Epithelial cell of proximal tubule (primary cell): ENCODE results near the gene DTNBP1. TPM values are rescaled to one million over a fixed set of nuclear protein-coding genes. Genes with fewer than 3 reads are reported as not detected.

Source experiments
- DNase-seq: peaks from one replicate; pipeline ENCODE4 v3.0.0-alpha.2; 2011; ENCODE audit warnings: low read depth
- H3K4me3 ChIP-seq: 2 replicates; pipeline ENCODE4 v1.5.1; 2011; ENCODE audit warnings: low read depth, mild to moderate bottlenecking, low read length
- total RNA-seq: library from RNA; depleted of rRNA; stranded (reverse); fragments of >200 nt; gene quantifications from 2 replicates; pipeline ENCODE4 v1.2.3, GENCODE V29; 2015
- TF ChIP-seq, protein P1 (sequence below): conservative IDR thresholded peaks from 2 replicates; pipeline ENCODE4 v1.5.1; 2012; ENCODE audit warnings: low read depth, mild to moderate bottlenecking, low read length

Gene DTNBP1
- total RNA-seq, 1 donor from 2014 or later = 6.3 TPM

DNA sequence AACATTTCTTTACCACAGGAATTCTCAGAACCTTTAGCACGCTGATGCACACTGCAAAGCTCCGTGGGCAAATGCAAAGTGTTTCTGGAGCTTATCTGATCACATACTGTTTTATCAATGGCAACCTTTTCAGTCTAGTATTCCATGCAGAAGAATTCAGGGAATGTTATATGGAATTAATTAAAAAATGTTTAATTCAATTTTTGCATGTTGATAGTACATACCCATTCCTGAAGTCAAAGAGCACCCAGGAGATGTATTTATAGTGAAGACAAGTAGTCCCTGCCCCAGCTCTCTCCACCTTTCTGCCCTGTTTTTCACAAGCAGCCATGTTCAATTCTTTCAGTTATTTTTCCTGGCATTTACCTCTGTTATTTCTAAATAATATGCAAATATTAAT is 55.2 kb downstream of the DTNBP1 start:
- TF ChIP-seq, protein P1, sequence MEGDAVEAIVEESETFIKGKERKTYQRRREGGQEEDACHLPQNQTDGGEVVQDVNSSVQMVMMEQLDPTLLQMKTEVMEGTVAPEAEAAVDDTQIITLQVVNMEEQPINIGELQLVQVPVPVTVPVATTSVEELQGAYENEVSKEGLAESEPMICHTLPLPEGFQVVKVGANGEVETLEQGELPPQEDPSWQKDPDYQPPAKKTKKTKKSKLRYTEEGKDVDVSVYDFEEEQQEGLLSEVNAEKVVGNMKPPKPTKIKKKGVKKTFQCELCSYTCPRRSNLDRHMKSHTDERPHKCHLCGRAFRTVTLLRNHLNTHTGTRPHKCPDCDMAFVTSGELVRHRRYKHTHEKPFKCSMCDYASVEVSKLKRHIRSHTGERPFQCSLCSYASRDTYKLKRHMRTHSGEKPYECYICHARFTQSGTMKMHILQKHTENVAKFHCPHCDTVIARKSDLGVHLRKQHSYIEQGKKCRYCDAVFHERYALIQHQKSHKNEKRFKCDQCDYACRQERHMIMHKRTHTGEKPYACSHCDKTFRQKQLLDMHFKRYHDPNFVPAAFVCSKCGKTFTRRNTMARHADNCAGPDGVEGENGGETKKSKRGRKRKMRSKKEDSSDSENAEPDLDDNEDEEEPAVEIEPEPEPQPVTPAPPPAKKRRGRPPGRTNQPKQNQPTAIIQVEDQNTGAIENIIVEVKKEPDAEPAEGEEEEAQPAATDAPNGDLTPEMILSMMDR = no peak
- H3K4me3 ChIP-seq = no peak overlapping the region
- DNase-seq = no peak

DNA sequence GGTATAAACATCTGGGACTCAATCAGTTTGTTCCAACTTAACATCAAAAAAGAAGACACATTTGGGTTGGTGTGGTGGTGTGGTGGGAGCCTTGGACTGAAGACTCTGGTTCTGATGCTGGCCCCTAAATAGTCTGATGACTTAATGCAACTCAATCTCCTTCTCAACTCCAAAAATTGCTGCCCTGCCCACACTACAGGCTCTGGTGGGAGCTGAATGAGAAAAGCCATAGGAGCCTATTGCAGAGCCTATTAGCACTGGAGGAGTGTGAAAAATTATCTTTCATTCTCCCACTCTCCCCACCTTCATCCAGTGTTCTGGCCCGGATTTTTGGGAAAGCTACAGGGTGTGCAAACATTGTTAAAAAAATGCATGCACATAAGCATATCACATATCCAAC is 56.5 kb downstream of the DTNBP1 start:
- TF ChIP-seq, protein P1 = no peak
- no peak for DNase-seq
- no peak overlapping the region for H3K4me3 ChIP-seq

DNA sequence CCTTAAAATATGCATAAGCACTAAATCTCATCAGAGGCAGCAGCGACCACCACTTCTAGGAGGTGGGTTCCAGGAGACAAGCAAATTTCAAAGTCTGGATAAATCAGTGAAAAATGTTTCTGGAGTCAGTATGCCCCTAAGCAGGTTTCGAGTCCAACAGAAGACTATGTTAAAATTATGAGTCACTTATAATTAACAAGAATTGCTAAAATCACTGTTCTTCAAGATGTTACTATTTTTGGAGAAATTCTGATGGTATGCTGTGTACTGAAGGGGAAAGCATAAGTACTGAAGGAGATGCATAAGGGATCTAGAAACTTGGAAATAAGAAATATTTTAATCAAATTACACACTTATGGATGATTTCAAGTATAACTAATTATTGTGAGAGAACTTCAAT is 58.0 kb downstream of the DTNBP1 start:
- TF ChIP-seq, protein P1 = no peak
- no peak overlapping the region for H3K4me3 ChIP-seq
- no peak for DNase-seq

DNA sequence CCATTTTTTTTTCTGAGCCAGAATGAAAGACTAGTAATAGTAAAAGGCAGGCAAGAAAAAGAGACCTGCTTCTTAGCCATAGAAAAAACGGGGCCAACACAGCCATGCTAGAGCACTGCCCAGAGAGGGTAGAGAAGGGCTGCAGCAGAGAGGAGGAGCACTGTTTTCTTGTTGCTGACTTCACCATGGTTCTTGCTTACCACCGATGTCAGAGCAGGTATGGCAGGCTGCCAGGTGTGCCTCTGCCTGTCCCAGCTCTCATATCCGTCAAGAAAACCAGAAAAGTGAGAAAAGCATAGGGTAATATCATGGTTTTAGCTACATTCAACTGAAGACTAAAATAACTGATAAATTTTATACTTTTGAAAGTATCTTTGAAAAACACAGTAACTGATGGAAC is 60.7 kb downstream of the DTNBP1 start:
- no peak for DNase-seq
- TF ChIP-seq, protein P1 = no peak

DNA sequence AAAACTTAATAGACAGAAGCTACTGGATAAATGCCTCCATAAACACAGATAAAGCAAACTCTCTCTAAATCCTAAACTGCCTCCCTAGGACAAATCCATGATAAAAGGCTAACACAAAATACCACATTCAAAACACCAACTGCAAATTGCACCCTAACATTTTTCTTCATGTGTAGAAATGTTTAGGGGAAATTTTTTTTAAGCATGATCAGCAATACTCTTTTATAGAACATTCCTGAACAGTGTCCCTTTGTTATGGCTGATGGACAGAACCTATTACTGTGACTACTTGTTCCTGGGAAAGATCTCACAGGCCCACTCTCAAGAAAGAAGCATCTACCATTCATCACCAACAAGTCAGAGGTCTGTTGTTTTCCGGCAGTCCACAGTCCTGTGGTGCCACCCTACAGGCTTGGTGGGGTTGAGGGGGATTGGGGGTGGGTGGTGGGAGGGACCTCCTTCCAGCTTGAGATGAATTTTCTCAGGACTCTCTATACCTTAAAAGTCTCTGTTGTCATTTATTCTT is 64.5 kb downstream of the DTNBP1 start:
- no peak for DNase-seq
- TF ChIP-seq, protein P1 = no peak
- no peak overlapping the region for H3K4me3 ChIP-seq

More for the DNA sequence above, 60.7 kb downstream of the DTNBP1 start:
- no peak overlapping the region for H3K4me3 ChIP-seq

DNA sequence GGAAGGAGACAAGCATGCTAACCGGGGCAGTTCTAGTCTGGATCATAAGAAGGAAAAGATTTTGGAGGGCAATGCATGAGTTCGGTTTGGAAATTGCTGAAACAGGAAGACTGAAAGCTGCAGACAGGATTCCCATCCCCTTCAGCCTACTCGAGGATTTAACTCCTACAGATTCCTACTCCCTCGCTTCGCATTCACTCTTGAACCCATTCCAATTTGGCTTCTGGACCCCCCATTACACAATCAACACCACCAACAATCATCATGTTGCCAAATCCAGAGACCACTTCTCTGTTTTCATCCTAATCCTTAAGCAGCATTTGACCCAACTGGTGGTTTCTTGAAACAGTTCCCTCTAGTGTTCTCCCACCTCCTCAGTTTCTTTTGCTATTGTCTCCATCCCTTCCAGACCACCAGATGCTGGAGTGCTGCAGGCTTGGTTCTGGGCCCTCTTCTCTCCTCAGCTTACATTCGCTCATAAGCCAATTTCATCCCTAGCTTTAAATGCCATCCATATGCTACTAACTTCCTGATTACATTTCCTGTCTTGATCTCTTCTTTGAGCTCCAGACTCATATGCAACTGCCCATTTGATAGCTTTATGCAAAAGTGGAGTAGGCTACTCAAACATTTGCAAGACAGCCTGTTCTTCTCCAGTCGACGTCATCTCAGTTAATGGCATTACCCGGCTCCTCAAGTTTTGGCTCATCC is 66.5 kb downstream of the DTNBP1 start:
- H3K4me3 ChIP-seq = no peak overlapping the region
- no peak for DNase-seq
- TF ChIP-seq, protein P1 = no peak
